Measurements from ENCODE around the gene ARHGEF7. TPM values are rescaled to one million over a fixed set of nuclear protein-coding genes. Genes with fewer than 3 reads are reported as not detected.

Gene ARHGEF7
- total and polyA plus RNA-seq, 5 donors: 21.3 to 43.9 (median 35.3) TPM

GRCh38 chr13:111282425-111282824 is 167.3 kb downstream of the ARHGEF7 start:
- intact Hi-C loops (cut with DNase I): no loop called here
- no peak for DNase-seq
- 49% methylated on average over 5 of the region's 5 CpGs for WGBS
- no peak for ATAC-seq
- Histone ChIP-seq H3K27me3 (ENCODE audit: control insufficient read depth, insufficient read depth) (no peaks in the 10 kb centered on the region), H3K4me3 (ENCODE audit: low read length) (no peak overlapping the region), H3K27ac (ENCODE audit: low read length) (peak overlapping the region; percentile 82), H3K4me1 (ENCODE audit: control insufficient read depth, insufficient read depth, low read length) (peaks cover 4% of the 10 kb centered on the region), H3K9me3 (ENCODE audit: control insufficient read depth, low read length) (no peaks in the 10 kb centered on the region)

- intact Hi-C loops (cut with DNase I): no loop called here
Observed at GRCh38 chr13:111282997-111283396, 167.9 kb downstream of the ARHGEF7 start.

GRCh38 chr13:111283457-111283856 is 168.3 kb downstream of the ARHGEF7 start:
- DNase-seq (no peak), ATAC-seq (no peak)
- H3K27ac ChIP-seq (ENCODE audit: low read length): peak overlapping the region; percentile 82
- intact Hi-C loops (cut with DNase I): no loop called here
- WGBS: 92% methylated on average over 10 of the region's 10 CpGs
- H3K4me1 ChIP-seq (ENCODE audit: control insufficient read depth, insufficient read depth, low read length): peaks cover 4% of the 10 kb centered on the region
- H3K27me3 ChIP-seq (ENCODE audit: control insufficient read depth, insufficient read depth): no peaks in the 10 kb centered on the region
- H3K4me3 ChIP-seq (ENCODE audit: low read length): no peak overlapping the region
- H3K9me3 ChIP-seq (ENCODE audit: control insufficient read depth, low read length): no peaks in the 10 kb centered on the region

More at GRCh38 chr13:111282997-111283396, 167.9 kb downstream of the ARHGEF7 start:
- DNase-seq: peak; percentile 62 to 85 (median 72)
- H3K9me3 ChIP-seq (ENCODE audit: control insufficient read depth, low read length): no peaks in the 10 kb centered on the region
- 79% methylated on average over 23 of the region's 23 CpGs for WGBS
- no peak overlapping the region for H3K4me3 ChIP-seq (ENCODE audit: low read length)
- no peaks in the 10 kb centered on the region for H3K27me3 ChIP-seq (ENCODE audit: control insufficient read depth, insufficient read depth)
- peak; percentile 56 to 77 for ATAC-seq
- H3K4me1 ChIP-seq (ENCODE audit: control insufficient read depth, insufficient read depth, low read length): peaks cover 4% of the 10 kb centered on the region
- peak overlapping the region; percentile 82 for H3K27ac ChIP-seq (ENCODE audit: low read length)

- Histone ChIP-seq H3K27ac (ENCODE audit: low read length) (no peak overlapping the region), H3K27me3 (ENCODE audit: control insufficient read depth, insufficient read depth) (no peaks in the 10 kb centered on the region), H3K4me1 (ENCODE audit: control insufficient read depth, insufficient read depth, low read length) (peaks cover 4% of the 10 kb centered on the region), H3K9me3 (ENCODE audit: control insufficient read depth, low read length) (no peaks in the 10 kb centered on the region), H3K4me3 (ENCODE audit: low read length) (no peak overlapping the region)
- WGBS: 74% methylated on average over 9 of the region's 9 CpGs
- ATAC-seq: peak in 1 of 2 donors; percentile 44
- peak in 2 of 3 donors; percentile 31 to 60 for DNase-seq
- intact Hi-C loops (cut with DNase I): no loop called here
Observed at GRCh38 chr13:111283991-111284390, 168.9 kb downstream of the ARHGEF7 start.

GRCh38 chr13:111284565-111284964 is 169.5 kb downstream of the ARHGEF7 start:
- peaks cover 4% of the 10 kb centered on the region for H3K4me1 ChIP-seq (ENCODE audit: control insufficient read depth, insufficient read depth, low read length)
- H3K4me3 ChIP-seq (ENCODE audit: low read length): no peak overlapping the region
- no peaks in the 10 kb centered on the region for H3K27me3 ChIP-seq (ENCODE audit: control insufficient read depth, insufficient read depth)
- intact Hi-C loops (cut with DNase I): no loop called here
- ATAC-seq (no peak), DNase-seq (no peak)
- 86% methylated on average over 14 of the region's 14 CpGs for WGBS
- H3K27ac ChIP-seq (ENCODE audit: low read length): no peak overlapping the region
- no peaks in the 10 kb centered on the region for H3K9me3 ChIP-seq (ENCODE audit: control insufficient read depth, low read length)

- peaks cover 2% of the 10 kb centered on the region for H3K4me1 ChIP-seq (ENCODE audit: control insufficient read depth, insufficient read depth, low read length)
- H3K27ac ChIP-seq (ENCODE audit: low read length): no peak overlapping the region
- intact Hi-C loops (cut with DNase I): no loop called here
- H3K9me3 ChIP-seq (ENCODE audit: control insufficient read depth, low read length): no peaks in the 10 kb centered on the region
- no peak overlapping the region for H3K4me3 ChIP-seq (ENCODE audit: low read length)
- DNase-seq: no peak
- no peaks in the 10 kb centered on the region for H3K27me3 ChIP-seq (ENCODE audit: control insufficient read depth, insufficient read depth)
- WGBS: 88% methylated on average over 15 of the region's 15 CpGs
- no peak for ATAC-seq
Observed at GRCh38 chr13:111286162-111286561, 171.1 kb downstream of the ARHGEF7 start.

GRCh38 chr13:111286749-111287148 is 171.6 kb downstream of the ARHGEF7 start:
- intact Hi-C loops (cut with DNase I): no loop called here
- H3K9me3 ChIP-seq (ENCODE audit: control insufficient read depth, low read length): no peaks in the 10 kb centered on the region
- WGBS: 86% methylated on average over 7 of the region's 7 CpGs

GRCh38 chr13:111287201-111287600 is 172.1 kb downstream of the ARHGEF7 start:
- H3K4me3 ChIP-seq (ENCODE audit: low read length): no peak overlapping the region
- 94% methylated on average over 8 of the region's 8 CpGs for WGBS
- H3K27ac ChIP-seq (ENCODE audit: low read length): no peak overlapping the region
- intact Hi-C loops (cut with DNase I): no loop called here
- no peaks in the 10 kb centered on the region for H3K4me1 ChIP-seq (ENCODE audit: control insufficient read depth, insufficient read depth, low read length)
- no peaks in the 10 kb centered on the region for H3K27me3 ChIP-seq (ENCODE audit: control insufficient read depth, insufficient read depth)
- H3K9me3 ChIP-seq (ENCODE audit: control insufficient read depth, low read length): no peaks in the 10 kb centered on the region
- ATAC-seq (no peak), DNase-seq (no peak)

More at GRCh38 chr13:111286749-111287148, 171.6 kb downstream of the ARHGEF7 start:
- no peaks in the 10 kb centered on the region for H3K27me3 ChIP-seq (ENCODE audit: control insufficient read depth, insufficient read depth)
- no peaks in the 10 kb centered on the region for H3K4me1 ChIP-seq (ENCODE audit: control insufficient read depth, insufficient read depth, low read length)
- ATAC-seq: no peak
- no peak overlapping the region for H3K27ac ChIP-seq (ENCODE audit: low read length)
- H3K4me3 ChIP-seq (ENCODE audit: low read length): no peak overlapping the region
- no peak for DNase-seq

- no peaks in the 10 kb centered on the region for H3K9me3 ChIP-seq (ENCODE audit: control insufficient read depth, low read length)
- DNase-seq (no peak), ATAC-seq (no peak)
- 91% methylated on average over 7 of the region's 7 CpGs for WGBS
- H3K27ac ChIP-seq (ENCODE audit: low read length): no peak overlapping the region
- H3K27me3 ChIP-seq (ENCODE audit: control insufficient read depth, insufficient read depth): no peaks in the 10 kb centered on the region
- H3K4me1 ChIP-seq (ENCODE audit: control insufficient read depth, insufficient read depth, low read length): no peaks in the 10 kb centered on the region
- no peak overlapping the region for H3K4me3 ChIP-seq (ENCODE audit: low read length)
- intact Hi-C loops (cut with DNase I): no loop called here
Observed at GRCh38 chr13:111288276-111288675, 173.2 kb downstream of the ARHGEF7 start.

GRCh38 chr13:111289251-111289650 is 174.1 kb downstream of the ARHGEF7 start:
- no peak for DNase-seq
- Histone ChIP-seq H3K9me3 (ENCODE audit: control insufficient read depth, low read length) (no peaks in the 10 kb centered on the region), H3K4me3 (ENCODE audit: low read length) (no peak overlapping the region), H3K4me1 (ENCODE audit: control insufficient read depth, insufficient read depth, low read length) (no peaks in the 10 kb centered on the region), H3K27me3 (ENCODE audit: control insufficient read depth, insufficient read depth) (no peaks in the 10 kb centered on the region), H3K27ac (ENCODE audit: low read length) (no peak overlapping the region)
- ATAC-seq: no peak
- intact Hi-C loops (cut with DNase I): no loop called here
- WGBS: 89% methylated on average over 11 of the region's 11 CpGs

GRCh38 chr13:111291908-111292307 is 176.8 kb downstream of the ARHGEF7 start:
- no peak for DNase-seq
- Histone ChIP-seq H3K4me1 (ENCODE audit: control insufficient read depth, insufficient read depth, low read length) (no peaks in the 10 kb centered on the region), H3K4me3 (ENCODE audit: low read length) (no peak overlapping the region), H3K27me3 (ENCODE audit: control insufficient read depth, insufficient read depth) (no peaks in the 10 kb centered on the region), H3K27ac (ENCODE audit: low read length) (no peak overlapping the region), H3K9me3 (ENCODE audit: control insufficient read depth, low read length) (no peaks in the 10 kb centered on the region)
- ATAC-seq: no peak
- intact Hi-C loops (cut with DNase I): no loop called here
- WGBS: 90% methylated on average over 14 of the region's 14 CpGs

All from right cardiac atrium (tissue), 5 donors.